ENCODE results near the gene CT45A2.
"Not testable (repeated sequence)": the region's sequence is repeated elsewhere in the genome, so short reads cannot be mapped to it uniquely, and the experiment has no call there.

The CT45A2 gene

GRCh38 chrX:135819912-135820311 lies at the start of gene CT45A2:
Gene CT45A2 (minus strand): TSS chrX:135820012. CDS start chrX:135816265, 3,747 bp downstream.
- not testable (repeated sequence) for DNase-seq

- not testable (repeated sequence) for DNase-seq
Measured at GRCh38 chrX:135854438-135854837, 34.6 kb upstream of the CT45A2 start, which contains the start of gene CT45A8. Gene CT45A8 (minus strand): TSS chrX:135854538. CDS start chrX:135850783, 3,755 bp downstream.

GRCh38 chrX:135837180-135837579 lies 17.4 kb upstream of the CT45A2 start, which contains the start of gene CT45A7:
Gene CT45A7 (minus strand): TSS chrX:135837280. CDS start chrX:135833533, 3,747 bp downstream.
- not testable (repeated sequence) for DNase-seq

- DNase-seq: not testable (repeated sequence)
Measured at GRCh38 chrX:135802687-135803086, 17.1 kb downstream of the CT45A2 start, which contains the start of gene CT45A6. Gene CT45A6 (minus strand): TSS chrX:135802787. CDS start chrX:135798993, 3,794 bp downstream.

GRCh38 chrX:135785403-135785802 lies 34.4 kb downstream of the CT45A2 start, which contains the start of gene CT45A5:
Gene CT45A5 (minus strand): TSS chrX:135785503. CDS start chrX:135781729, 3,774 bp downstream.
- DNase-seq: not testable (repeated sequence)

- DNase-seq: not testable (repeated sequence)
Measured at GRCh38 chrX:135768091-135768490, 51.7 kb downstream of the CT45A2 start, which contains the start of gene CT45A3. Gene CT45A3 (minus strand): TSS chrX:135768191. CDS start chrX:135764444, 3,747 bp downstream.

All from NCI-H1417 treated with DMSO at 0.1 percent for 48 hours (cell line).